Measurements from ENCODE around the gene TWIST2. TPM values are rescaled to one million over a fixed set of nuclear protein-coding genes. Genes with fewer than 3 reads are reported as not detected.

Gene TWIST2
- total and polyA plus RNA-seq, 9 of the 15 experiments (the other 6 are each of a cell fraction or from before 2014, with no cell fraction given): not detected

GRCh38 chr2:238863749-238864206 is 15.9 kb downstream of the TWIST2 start:
- Histone ChIP-seq H3K79me2 (ENCODE audit: control insufficient read depth, insufficient read depth, low read length) (no peaks in the 10 kb centered on the region), H3K36me3 (ENCODE audit: control insufficient read depth, insufficient read depth, low read length) (no peaks in the 10 kb centered on the region), H3K9ac (ENCODE audit: insufficient read depth in 1 of 2, low read depth in 2 of 2, low read length in 2 of 2) (no peak overlapping the region), H3K27me3 (ENCODE audit: control insufficient read depth in 2 of 2, insufficient read depth in 2 of 2, low read length in 2 of 2) (peaks cover 0 to 69% of the 10 kb centered on the region in 2 experiments; a peak in 3 of 5 replicates), H3K4me3 (no peak overlapping the region), H3K9me3 (replicated peaks; ENCODE audit: control insufficient read depth, insufficient read depth, low read depth, low read length) (no peaks in the 10 kb centered on the region), H3K27ac (ENCODE audit: extremely low read depth, low read depth, low read length) (no peak overlapping the region), H3K9me1 (ENCODE audit: control insufficient read depth, insufficient read depth, low read length) (no peaks in the 10 kb centered on the region), H2AFZ (ENCODE audit: low read depth, low read length) (no peak overlapping the region), H4K20me1 (replicated peaks; ENCODE audit: control insufficient read depth, insufficient read depth, low read length) (no peaks in the 10 kb centered on the region), H3K4me1 (replicated peaks in 1 of 2; ENCODE audit: control insufficient read depth in 2 of 2, insufficient read depth in 2 of 2, low read length in 2 of 2) (no peaks in the 10 kb centered on the region), H3K4me2 (ENCODE audit: insufficient read depth, low read length) (no peak overlapping the region)
- in situ Hi-C loops (cut with MboI): no loop called here
- POLR2A ChIA-PET: no interaction called here
- ATAC-seq: no peak
- 0% methylated on average over 5 of the region's 9 CpGs for WGBS (ENCODE audit: insufficient coverage, low coverage, missing lambda C conversion rate)
- BruUV-seq (replicated peaks): no TSS peak
- CTCF ChIA-PET (ENCODE audit: low intra/inter-chr PET ratio): no interaction called here
- TF ChIP-seq MED1 (CRISPR knock-in tag; IDR thresholded peaks at IDR 0.05; ENCODE audit: borderline replicate concordance) (no peak), PHF8 (IDR thresholded peaks at IDR 0.05; ENCODE audit: borderline replicate concordance, low read length) (no peak), EZH2 (IDR thresholded peaks at IDR 0.05; ENCODE audit: borderline replicate concordance, low read depth, low read length) (no peak), SIN3B (IDR thresholded peaks at IDR 0.05; ENCODE audit: low read depth) (no peak), FOXP1 (CRISPR knock-in tag; IDR thresholded peaks at IDR 0.05) (no peak), HDAC3 (IDR thresholded peaks at IDR 0.05; ENCODE audit: borderline replicate concordance, partially characterized antibody) (no peak), BRD9 (IDR thresholded peaks at IDR 0.05; ENCODE audit: low read depth, partially characterized antibody) (no peak), ARNT (IDR thresholded peaks at IDR 0.05) (no peak), CSDE1 (IDR thresholded peaks at IDR 0.05) (no peak), ZNF23 (CRISPR knock-in tag; IDR thresholded peaks at IDR 0.05) (no peak), SRSF3 (IDR thresholded peaks at IDR 0.05; ENCODE audit: insufficient read depth, low read length) (no peak), CCNT2 (IDR thresholded peaks at IDR 0.05; ENCODE audit: borderline replicate concordance, extremely low read depth, insufficient read length, low read depth, low read length) (no peak), PRMT5 (CRISPR knock-in tag; IDR thresholded peaks at IDR 0.05) (no peak), SP1 (CRISPR knock-in tag; IDR thresholded peaks at IDR 0.05) (no peak)
- no peak for DNase-seq (ENCODE audit: extremely low read depth in 1 of 4, low spot score in 3 of 4)
- no peak for FAIRE-seq
- intact Hi-C loops (cut with micrococcal nuclease): no loop called here

Data from K562 (cell line).